Panc1 (cell line): ENCODE data around the gene ITFG1. TPM values are rescaled to one million over a fixed set of nuclear protein-coding genes. Genes with fewer than 3 reads are reported as not detected.
A peak's percentile ranks its signal among the peaks of the same experiment; 100 is the strongest.

Source experiments
- ATAC-seq: fragments of 200-7000 bp; cut with Tn5 transposase; 2 replicates; pipeline ENCODE4 v1.9.1; 2020; ENCODE audit warnings: mild to moderate bottlenecking, moderate library complexity
- BruUV-seq: library from RNA; stranded (reverse); fragments of 400-500 nt; replicated peaks from 2 replicates; lab custom pipeline; 2021; lab: Mats Ljungman, UMichigan
- CTCF ChIA-PET: fragments of 300-600 bp; sonication (Branson Sonifier 250); formaldehyde crosslinking; loops from one replicate; lab custom pipeline; 2022; ENCODE audit warnings: antibody characterized with exemption; lab: Charles Lee
- POLR2A ChIA-PET: fragments of 300-600 bp; sonication (Branson Sonifier 250); formaldehyde crosslinking; loops from one replicate; lab custom pipeline; 2022; ENCODE audit warnings: antibody characterized with exemption; lab: Charles Lee
- DNase-seq: peaks from one replicate; pipeline ENCODE4 v3.0.0-alpha.2; 2010; ENCODE audit warnings: low read depth, low spot score
- H3K27ac ChIP-seq: 2 replicates; pipeline ENCODE4 v1.5.1; 2011; ENCODE audit warnings: mild to moderate bottlenecking, low read length, inconsistent platforms
- H3K27me3 ChIP-seq: fragments of 200-500 bp; sonication (Bioruptor generic); 2 replicates; pipeline ENCODE4 v1.6.0; 2014; ENCODE audit warnings: low read length, inconsistent platforms; ENCODE audit not compliant: control insufficient read depth, insufficient read depth
- H3K36me3 ChIP-seq: fragments of 200-500 bp; sonication (Bioruptor generic); 2 replicates; pipeline ENCODE4 v1.5.1; 2014; ENCODE audit warnings: inconsistent platforms, mild to moderate bottlenecking, low read length, moderate library complexity; ENCODE audit not compliant: control insufficient read depth, insufficient read depth
- H3K4me1 ChIP-seq: 2 replicates; pipeline ENCODE4 v1.5.1; 2011; ENCODE audit warnings: inconsistent platforms, mild to moderate bottlenecking, low read length, moderate library complexity; ENCODE audit not compliant: control insufficient read depth, insufficient read depth
- H3K4me3 ChIP-seq, 2 experiments: 2 replicates each; pipeline ENCODE4 v1.5.1; 2011 to 2012; ENCODE audit warnings: low read depth in 2 of 2, low read length in 2 of 2, mild to moderate bottlenecking in 2 of 2, inconsistent platforms in 1 of 2, moderate library complexity in 1 of 2
- H3K9me3 ChIP-seq: fragments of 200-500 bp; sonication (Bioruptor generic); 2 replicates; pipeline ENCODE4 v1.5.1; 2014; ENCODE audit warnings: low read depth, mild to moderate bottlenecking, inconsistent platforms, low read length, moderate library complexity; ENCODE audit not compliant: control insufficient read depth, insufficient read depth
- CTCF ChIP-seq: fragments of 450-650 bp; IDR thresholded peaks from 2 replicates; pipeline ENCODE4 v1.5.1; 2017; ENCODE audit warnings: mild to moderate bottlenecking
- POLR2AphosphoS5 ChIP-seq: IDR thresholded peaks from 2 replicates; pipeline ENCODE4 v1.6.1; 2012; ENCODE audit warnings: mild to moderate bottlenecking, low read depth, low read length, moderate library complexity
- REST ChIP-seq, 2 experiments: IDR thresholded peaks; 2 replicates each; pipeline ENCODE4 v1.6.1; 2011 to 2012; ENCODE audit warnings: low read depth in 2 of 2, control low read depth in 1 of 2, low read length in 1 of 2, mild to moderate bottlenecking in 1 of 2, moderate library complexity in 1 of 2; ENCODE audit not compliant: insufficient read depth in 1 of 2
- SIN3A ChIP-seq: IDR thresholded peaks from 2 replicates; pipeline ENCODE4 v1.6.1; 2012; ENCODE audit warnings: low read depth, mild to moderate bottlenecking, low read length, moderate library complexity, borderline replicate concordance; ENCODE audit not compliant: insufficient read depth
- TCF7L2 ChIP-seq: IDR thresholded peaks from 2 replicates; pipeline ENCODE4 v1.6.1; 2011; ENCODE audit warnings: mild to moderate bottlenecking, low read depth, low read length, inconsistent platforms
- in situ Hi-C: cut with HindIII; loops from 2 replicates; pipeline ENCODE4 v1.10.0; 2016; ENCODE audit warnings: low sequenced_read_pairs, low pct_unique_long_range_greater_than_20kb
- intact Hi-C: fragments of 100-400 bp; cut with micrococcal nuclease; formaldehyde crosslinking; loops from one replicate; pipeline ENCODE4 v1.10.0; 2022; ENCODE audit not compliant: unreplicated experiment
- total RNA-seq: library from RNA; stranded (reverse); gene quantifications from one replicate; pipeline ENCODE4 v1.2.1, GENCODE V29; 2021; ENCODE audit not compliant: unreplicated experiment

Gene ITFG1
- total RNA-seq, 1 experiment from 2014 or later = 26.5 TPM

GRCh38 chr16:47150067-47150466 lies 310.8 kb downstream of the ITFG1 start:
- intact Hi-C loops (no loop called here), in situ Hi-C loops (no loop called here)
- Histone ChIP-seq H3K9me3 (no peaks in the 10 kb centered on the region), H3K27me3 (no peaks in the 10 kb centered on the region), H3K4me1 (no peaks in the 10 kb centered on the region), H3K36me3 (no peaks in the 10 kb centered on the region), H3K4me3 (no peak overlapping the region), H3K27ac (no peak overlapping the region)
- BruUV-seq = no TSS peak
- DNase-seq (no peak), ATAC-seq (no peak)
- ChIA-PET CTCF (no interaction called here), POLR2A (no interaction called here)
- TF ChIP-seq SIN3A (no peak), POLR2AphosphoS5 (no peak), CTCF (no peak), REST (IDR thresholded peaks at IDR 0.05; ENCODE audit: insufficient read depth in 1 of 2, low read depth in 2 of 2, low read length in 1 of 2) (no peak), TCF7L2 (no peak)

- in situ Hi-C loops = no loop called here
- POLR2A ChIA-PET = interaction anchor here (0.6 kb wide), 1 partner anchor 140 kb away, joined by 6 read pairs; no protein-coding TSS in a partner anchor
Observed at GRCh38 chr16:47144559-47144877, 316.3 kb downstream of the ITFG1 start.

More at GRCh38 chr16:47144559-47144877, 316.3 kb downstream of the ITFG1 start:
- TF ChIP-seq SIN3A = no peak
- TF ChIP-seq POLR2AphosphoS5 = no peak
- TF ChIP-seq CTCF = peak; percentile 21
- no peak for TF ChIP-seq REST (IDR thresholded peaks at IDR 0.05; ENCODE audit: insufficient read depth in 1 of 2, low read depth in 2 of 2, low read length in 1 of 2)
- Histone ChIP-seq H3K27ac (peak overlapping the region; percentile 63), H3K4me1 (peaks cover 17% of the 10 kb centered on the region), H3K27me3 (no peaks in the 10 kb centered on the region), H3K9me3 (no peaks in the 10 kb centered on the region), H3K4me3 (peak overlapping the region; percentile 57 to 64), H3K36me3 (no peaks in the 10 kb centered on the region)
- CTCF ChIA-PET = interaction anchor here (1.8 kb wide), 1 partner anchor 1020 kb away, joined by 7 read pairs; no protein-coding TSS in a partner anchor
- ATAC-seq (peak; percentile 28), DNase-seq (no peak)
- no TSS peak for BruUV-seq
- intact Hi-C loops = loop anchor here (5.0 to 10.0 kb wide), 3 partner anchors 100 to 1023 kb away; partner anchors contain the start of genes ITFG1 and PHKB
